Measurements from ENCODE around the gene C22orf23. TPM values are rescaled to one million over a fixed set of nuclear protein-coding genes. Genes with fewer than 3 reads are reported as not detected.

C22orf23 gene
- total RNA-seq, 2 donors from 2014 or later: not detected

GRCh38 chr22:37996515-37997246 lies 43.3 kb upstream of the C22orf23 start:
- 79 to 86% methylated on average over 6 to 8 of the region's 8 CpGs for WGBS, 2 donors
- Histone ChIP-seq H3K27ac (no peak overlapping the region), H3K4me3 (no peak overlapping the region), H3K4me1 (peaks cover 28% of the 10 kb centered on the region), H3K27me3 (no peaks in the 10 kb centered on the region), H3K36me3 (replicated peaks in 1 of 2; ENCODE audit: insufficient read depth in 1 of 2, low read depth in 2 of 2) (no peaks in the 10 kb centered on the region), H3K9me3 (no peaks in the 10 kb centered on the region)
- ATAC-seq (no peak), DNase-seq (no peak)
- TF ChIP-seq POLR2A (IDR thresholded peaks at IDR 0.05): no peak
- TF ChIP-seq CTCF (IDR thresholded peaks at IDR 0.05): no peak
- intact Hi-C loops (cut with DNase I): no loop called here

GRCh38 chr22:37996079-37996478 lies 42.7 kb upstream of the C22orf23 start:
- no peaks in the 10 kb centered on the region for H3K9me3 ChIP-seq
- DNase-seq: no peak
- ATAC-seq: no peak
- intact Hi-C loops (cut with DNase I): no loop called here
- H3K4me3 ChIP-seq: no peak overlapping the region
- no peak for TF ChIP-seq CTCF (IDR thresholded peaks at IDR 0.05)
- no peak for TF ChIP-seq POLR2A (IDR thresholded peaks at IDR 0.05)
- H3K27ac ChIP-seq: no peak overlapping the region
- H3K27me3 ChIP-seq: no peaks in the 10 kb centered on the region
- WGBS, 2 donors: 56 to 64% methylated on average over 3 to 4 of the region's 4 CpGs
- peaks cover 28% of the 10 kb centered on the region for H3K4me1 ChIP-seq
- no peaks in the 10 kb centered on the region for H3K36me3 ChIP-seq (replicated peaks in 1 of 2; ENCODE audit: insufficient read depth in 1 of 2, low read depth in 2 of 2)

GRCh38 chr22:37995460-37995859 lies 42.1 kb upstream of the C22orf23 start:
- peaks cover 28% of the 10 kb centered on the region for H3K4me1 ChIP-seq
- H3K27me3 ChIP-seq: no peaks in the 10 kb centered on the region
- DNase-seq (no peak), ATAC-seq (no peak)
- no peak overlapping the region for H3K27ac ChIP-seq
- H3K4me3 ChIP-seq: no peak overlapping the region
- 92 to 96% methylated on average over 4 of the region's 4 CpGs for WGBS, 2 donors
- no peaks in the 10 kb centered on the region for H3K36me3 ChIP-seq (replicated peaks in 1 of 2; ENCODE audit: insufficient read depth in 1 of 2, low read depth in 2 of 2)
- intact Hi-C loops (cut with DNase I): no loop called here
- TF ChIP-seq POLR2A (IDR thresholded peaks at IDR 0.05) (no peak), CTCF (IDR thresholded peaks at IDR 0.05) (no peak)
- H3K9me3 ChIP-seq: no peaks in the 10 kb centered on the region

GRCh38 chr22:37994982-37995381 lies 41.6 kb upstream of the C22orf23 start:
- Histone ChIP-seq H3K27me3 (no peaks in the 10 kb centered on the region), H3K27ac (no peak overlapping the region), H3K4me1 (peaks cover 24% of the 10 kb centered on the region), H3K4me3 (no peak overlapping the region), H3K9me3 (no peaks in the 10 kb centered on the region), H3K36me3 (replicated peaks in 1 of 2; ENCODE audit: insufficient read depth in 1 of 2, low read depth in 2 of 2) (no peaks in the 10 kb centered on the region)
- 79 to 93% methylated on average over 5 to 6 of the region's 6 CpGs for WGBS, 2 donors
- intact Hi-C loops (cut with DNase I): no loop called here
- no peak for DNase-seq
- ATAC-seq: no peak
- TF ChIP-seq CTCF (IDR thresholded peaks at IDR 0.05): no peak
- no peak for TF ChIP-seq POLR2A (IDR thresholded peaks at IDR 0.05)

- Histone ChIP-seq H3K27me3 (no peaks in the 10 kb centered on the region), H3K9me3 (no peaks in the 10 kb centered on the region), H3K27ac (no peak overlapping the region), H3K4me1 (peaks cover 14% of the 10 kb centered on the region), H3K36me3 (replicated peaks in 1 of 2; ENCODE audit: insufficient read depth in 1 of 2, low read depth in 2 of 2) (no peaks in the 10 kb centered on the region), H3K4me3 (no peak overlapping the region)
- TF ChIP-seq POLR2A (IDR thresholded peaks at IDR 0.05) (no peak), CTCF (IDR thresholded peaks at IDR 0.05) (no peak)
- DNase-seq (no peak), ATAC-seq (no peak)
- WGBS, 2 donors: 77 to 93% methylated on average over 5 to 6 of the region's 6 CpGs
- intact Hi-C loops (cut with DNase I): no loop called here
Observed at GRCh38 chr22:37994049-37994448, 40.6 kb upstream of the C22orf23 start.

All from body of pancreas (tissue), 4 donors.